ENCODE results near the gene FAM25G. TPM values are rescaled to one million over a fixed set of nuclear protein-coding genes. Genes with fewer than 3 reads are reported as not detected.

The FAM25G gene
- polyA plus RNA-seq, 1 of the 3 experiments (the other 2 are of a cell fraction) = not detected

DNA sequence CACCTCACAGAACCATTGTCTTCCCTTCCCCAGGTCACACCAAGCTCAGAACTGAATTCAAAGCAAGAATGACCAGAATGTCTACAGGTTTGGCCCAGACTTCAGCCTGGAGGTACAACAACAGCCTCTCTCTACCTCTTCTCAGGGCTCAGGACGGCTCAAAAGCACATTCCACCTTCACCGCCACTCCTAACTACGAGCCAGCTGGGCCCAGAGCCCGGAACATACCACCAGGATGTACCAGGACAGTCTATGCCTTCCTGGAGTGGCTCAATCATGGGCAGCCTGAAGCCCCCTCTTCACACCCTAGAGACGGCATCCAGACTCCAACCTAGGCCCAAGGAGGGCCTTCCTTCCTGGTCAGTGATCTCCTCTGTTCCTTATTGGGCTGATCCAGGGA is 49.1 kb downstream of the FAM25G start:
- H3K4me3 ChIP-seq (ENCODE audit: low read depth in 2 of 2, low read length in 1 of 2) = no peak overlapping the region
- no peaks in the 10 kb centered on the region for H3F3A ChIP-seq (replicated peaks; ENCODE audit: insufficient read depth)
- no peak overlapping the region for H3K27ac ChIP-seq (ENCODE audit: low read depth in 2 of 2, low read length in 1 of 2)
- H3K36me3 ChIP-seq (replicated peaks in 1 of 2; ENCODE audit: control insufficient read depth in 1 of 2, insufficient read depth in 2 of 2, low read length in 1 of 2) = no peaks in the 10 kb centered on the region
- H3K9me2 ChIP-seq = no peaks in the 10 kb centered on the region
- no peak overlapping the region for H2AFZ ChIP-seq (ENCODE audit: low read depth)
- no peaks in the 10 kb centered on the region for H3K27me3 ChIP-seq (ENCODE audit: insufficient read depth)
- H4K20me1 ChIP-seq (ENCODE audit: insufficient read depth) = no peaks in the 10 kb centered on the region
- WGBS (ENCODE audit: low lambda C conversion rate) = 61% methylated on average over 5 of the region's 5 CpGs
- TF ChIP-seq MEF2A (IDR thresholded peaks at IDR 0.05; ENCODE audit: borderline replicate concordance, low read depth) = no peak
- TF ChIP-seq, protein P1, sequence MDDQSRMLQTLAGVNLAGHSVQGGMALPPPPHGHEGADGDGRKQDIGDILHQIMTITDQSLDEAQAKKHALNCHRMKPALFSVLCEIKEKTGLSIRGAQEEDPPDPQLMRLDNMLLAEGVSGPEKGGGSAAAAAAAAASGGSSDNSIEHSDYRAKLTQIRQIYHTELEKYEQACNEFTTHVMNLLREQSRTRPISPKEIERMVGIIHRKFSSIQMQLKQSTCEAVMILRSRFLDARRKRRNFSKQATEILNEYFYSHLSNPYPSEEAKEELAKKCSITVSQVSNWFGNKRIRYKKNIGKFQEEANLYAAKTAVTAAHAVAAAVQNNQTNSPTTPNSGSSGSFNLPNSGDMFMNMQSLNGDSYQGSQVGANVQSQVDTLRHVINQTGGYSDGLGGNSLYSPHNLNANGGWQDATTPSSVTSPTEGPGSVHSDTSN (IDR thresholded peaks at IDR 0.05) = no peak
- TF ChIP-seq ELF1 (IDR thresholded peaks at IDR 0.05) = no peak
- TF ChIP-seq, protein P2, sequence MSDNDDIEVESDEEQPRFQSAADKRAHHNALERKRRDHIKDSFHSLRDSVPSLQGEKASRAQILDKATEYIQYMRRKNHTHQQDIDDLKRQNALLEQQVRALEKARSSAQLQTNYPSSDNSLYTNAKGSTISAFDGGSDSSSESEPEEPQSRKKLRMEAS (IDR thresholded peaks at IDR 0.05; ENCODE audit: low read depth) = no peak
- no peak for TF ChIP-seq NFIC (IDR thresholded peaks at IDR 0.05; ENCODE audit: borderline replicate concordance)
- TF ChIP-seq, protein P3, sequence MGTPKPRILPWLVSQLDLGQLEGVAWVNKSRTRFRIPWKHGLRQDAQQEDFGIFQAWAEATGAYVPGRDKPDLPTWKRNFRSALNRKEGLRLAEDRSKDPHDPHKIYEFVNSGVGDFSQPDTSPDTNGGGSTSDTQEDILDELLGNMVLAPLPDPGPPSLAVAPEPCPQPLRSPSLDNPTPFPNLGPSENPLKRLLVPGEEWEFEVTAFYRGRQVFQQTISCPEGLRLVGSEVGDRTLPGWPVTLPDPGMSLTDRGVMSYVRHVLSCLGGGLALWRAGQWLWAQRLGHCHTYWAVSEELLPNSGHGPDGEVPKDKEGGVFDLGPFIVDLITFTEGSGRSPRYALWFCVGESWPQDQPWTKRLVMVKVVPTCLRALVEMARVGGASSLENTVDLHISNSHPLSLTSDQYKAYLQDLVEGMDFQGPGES (IDR thresholded peaks at IDR 0.05; ENCODE audit: low read depth, low read length) = no peak
- TF ChIP-seq GATA2 (CRISPR knock-in tag; IDR thresholded peaks at IDR 0.05) = no peak
- TF ChIP-seq SMC3 (IDR thresholded peaks at IDR 0.05; ENCODE audit: low read depth, low read length) = no peak
- no peak for TF ChIP-seq FOXJ3 (CRISPR knock-in tag; IDR thresholded peaks at IDR 0.05)
- no peak for TF ChIP-seq RXRA (IDR thresholded peaks at IDR 0.05; ENCODE audit: borderline replicate concordance, low read depth)
- H3K79me2 ChIP-seq (ENCODE audit: insufficient read depth) = no peaks in the 10 kb centered on the region
- ChIA-PET CTCF (interaction anchor here (0.9 to 1.4 kb wide), 2 partner anchors 81 to 418 kb away, joined by 3 to 4 read pairs; no protein-coding TSS in a partner anchor), POLR2A (no interaction called here)
- DNase-seq = no peak
- no peak overlapping the region for H3K4me2 ChIP-seq
- H3K4me1 ChIP-seq (ENCODE audit: control insufficient read depth in 1 of 2, insufficient read depth in 2 of 2, low read depth in 1 of 2, low read length in 1 of 2) = no peaks in the 10 kb centered on the region
- H3K9me3 ChIP-seq = 0 out of 2 replicates have a peak, but pooled peaks cover 4% of the 10 kb centered on the region
- H3K9ac ChIP-seq = no peak overlapping the region

DNA sequence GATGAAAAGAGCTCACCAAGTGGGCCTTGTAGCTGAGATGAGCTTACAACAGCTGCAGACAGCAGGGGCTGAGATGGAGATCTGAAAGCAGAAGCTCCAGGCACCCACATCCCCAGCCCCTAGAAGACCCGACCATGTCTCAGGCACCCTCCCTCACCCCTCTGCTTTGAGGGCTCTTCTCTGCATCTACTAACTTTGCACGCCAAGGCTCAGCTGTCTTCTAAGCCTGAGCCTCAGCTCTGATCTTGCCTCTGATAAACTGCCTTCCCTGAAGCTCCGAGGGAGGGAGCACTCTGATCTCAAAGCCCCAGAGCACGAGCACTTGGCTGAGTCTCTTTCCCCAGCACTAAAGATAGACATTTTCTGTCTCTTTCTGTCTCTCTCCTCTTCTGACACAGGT is 49.6 kb downstream of the FAM25G start:
- H3K4me2 ChIP-seq = no peak overlapping the region
- no peaks in the 10 kb centered on the region for H3K27me3 ChIP-seq (ENCODE audit: insufficient read depth)
- DNase-seq = no peak
- H3K36me3 ChIP-seq (replicated peaks in 1 of 2; ENCODE audit: control insufficient read depth in 1 of 2, insufficient read depth in 2 of 2, low read length in 1 of 2) = no peaks in the 10 kb centered on the region
- no peaks in the 10 kb centered on the region for H3K4me1 ChIP-seq (ENCODE audit: control insufficient read depth in 1 of 2, insufficient read depth in 2 of 2, low read depth in 1 of 2, low read length in 1 of 2)
- ChIA-PET POLR2A (no interaction called here), CTCF (interaction anchor here (0.9 to 1.4 kb wide), 2 partner anchors 81 to 418 kb away, joined by 3 to 4 read pairs; no protein-coding TSS in a partner anchor)
- no peaks in the 10 kb centered on the region for H4K20me1 ChIP-seq (ENCODE audit: insufficient read depth)
- H3K27ac ChIP-seq (ENCODE audit: low read depth in 2 of 2, low read length in 1 of 2) = no peak overlapping the region
- no peaks in the 10 kb centered on the region for H3K79me2 ChIP-seq (ENCODE audit: insufficient read depth)
- WGBS (ENCODE audit: low lambda C conversion rate) = 20% methylated on average over 4 of the region's 4 CpGs
- H3K9me2 ChIP-seq = no peaks in the 10 kb centered on the region
- H3K4me3 ChIP-seq (ENCODE audit: low read depth in 2 of 2, low read length in 1 of 2) = no peak overlapping the region
- 0 out of 2 replicates have a peak, but pooled peaks cover 4% of the 10 kb centered on the region for H3K9me3 ChIP-seq
- H2AFZ ChIP-seq (ENCODE audit: low read depth) = no peak overlapping the region
- no peaks in the 10 kb centered on the region for H3F3A ChIP-seq (replicated peaks; ENCODE audit: insufficient read depth)
- H3K9ac ChIP-seq = no peak overlapping the region
- TF ChIP-seq, protein P4, sequence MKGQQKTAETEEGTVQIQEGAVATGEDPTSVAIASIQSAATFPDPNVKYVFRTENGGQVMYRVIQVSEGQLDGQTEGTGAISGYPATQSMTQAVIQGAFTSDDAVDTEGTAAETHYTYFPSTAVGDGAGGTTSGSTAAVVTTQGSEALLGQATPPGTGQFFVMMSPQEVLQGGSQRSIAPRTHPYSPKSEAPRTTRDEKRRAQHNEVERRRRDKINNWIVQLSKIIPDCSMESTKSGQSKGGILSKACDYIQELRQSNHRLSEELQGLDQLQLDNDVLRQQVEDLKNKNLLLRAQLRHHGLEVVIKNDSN (IDR thresholded peaks at IDR 0.05; ENCODE audit: borderline replicate concordance, low read depth) = no peak
- TF ChIP-seq RAD21 (IDR thresholded peaks at IDR 0.05; ENCODE audit: low read length) = no peak
- TF ChIP-seq TEAD4 (IDR thresholded peaks at IDR 0.05; ENCODE audit: borderline replicate concordance, insufficient read depth) = no peak
- TF ChIP-seq, protein P5, sequence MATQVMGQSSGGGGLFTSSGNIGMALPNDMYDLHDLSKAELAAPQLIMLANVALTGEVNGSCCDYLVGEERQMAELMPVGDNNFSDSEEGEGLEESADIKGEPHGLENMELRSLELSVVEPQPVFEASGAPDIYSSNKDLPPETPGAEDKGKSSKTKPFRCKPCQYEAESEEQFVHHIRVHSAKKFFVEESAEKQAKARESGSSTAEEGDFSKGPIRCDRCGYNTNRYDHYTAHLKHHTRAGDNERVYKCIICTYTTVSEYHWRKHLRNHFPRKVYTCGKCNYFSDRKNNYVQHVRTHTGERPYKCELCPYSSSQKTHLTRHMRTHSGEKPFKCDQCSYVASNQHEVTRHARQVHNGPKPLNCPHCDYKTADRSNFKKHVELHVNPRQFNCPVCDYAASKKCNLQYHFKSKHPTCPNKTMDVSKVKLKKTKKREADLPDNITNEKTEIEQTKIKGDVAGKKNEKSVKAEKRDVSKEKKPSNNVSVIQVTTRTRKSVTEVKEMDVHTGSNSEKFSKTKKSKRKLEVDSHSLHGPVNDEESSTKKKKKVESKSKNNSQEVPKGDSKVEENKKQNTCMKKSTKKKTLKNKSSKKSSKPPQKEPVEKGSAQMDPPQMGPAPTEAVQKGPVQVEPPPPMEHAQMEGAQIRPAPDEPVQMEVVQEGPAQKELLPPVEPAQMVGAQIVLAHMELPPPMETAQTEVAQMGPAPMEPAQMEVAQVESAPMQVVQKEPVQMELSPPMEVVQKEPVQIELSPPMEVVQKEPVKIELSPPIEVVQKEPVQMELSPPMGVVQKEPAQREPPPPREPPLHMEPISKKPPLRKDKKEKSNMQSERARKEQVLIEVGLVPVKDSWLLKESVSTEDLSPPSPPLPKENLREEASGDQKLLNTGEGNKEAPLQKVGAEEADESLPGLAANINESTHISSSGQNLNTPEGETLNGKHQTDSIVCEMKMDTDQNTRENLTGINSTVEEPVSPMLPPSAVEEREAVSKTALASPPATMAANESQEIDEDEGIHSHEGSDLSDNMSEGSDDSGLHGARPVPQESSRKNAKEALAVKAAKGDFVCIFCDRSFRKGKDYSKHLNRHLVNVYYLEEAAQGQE (IDR thresholded peaks at IDR 0.05; ENCODE audit: low read depth, low read length) = no peak
- TF ChIP-seq TCF12 (IDR thresholded peaks at IDR 0.05) = no peak
- TF ChIP-seq TAF1 (IDR thresholded peaks at IDR 0.05; ENCODE audit: borderline replicate concordance, low read depth, low read length) = no peak
- TF ChIP-seq FOXM1 (IDR thresholded peaks at IDR 0.05; ENCODE audit: low read depth) = no peak
- TF ChIP-seq, protein P6, sequence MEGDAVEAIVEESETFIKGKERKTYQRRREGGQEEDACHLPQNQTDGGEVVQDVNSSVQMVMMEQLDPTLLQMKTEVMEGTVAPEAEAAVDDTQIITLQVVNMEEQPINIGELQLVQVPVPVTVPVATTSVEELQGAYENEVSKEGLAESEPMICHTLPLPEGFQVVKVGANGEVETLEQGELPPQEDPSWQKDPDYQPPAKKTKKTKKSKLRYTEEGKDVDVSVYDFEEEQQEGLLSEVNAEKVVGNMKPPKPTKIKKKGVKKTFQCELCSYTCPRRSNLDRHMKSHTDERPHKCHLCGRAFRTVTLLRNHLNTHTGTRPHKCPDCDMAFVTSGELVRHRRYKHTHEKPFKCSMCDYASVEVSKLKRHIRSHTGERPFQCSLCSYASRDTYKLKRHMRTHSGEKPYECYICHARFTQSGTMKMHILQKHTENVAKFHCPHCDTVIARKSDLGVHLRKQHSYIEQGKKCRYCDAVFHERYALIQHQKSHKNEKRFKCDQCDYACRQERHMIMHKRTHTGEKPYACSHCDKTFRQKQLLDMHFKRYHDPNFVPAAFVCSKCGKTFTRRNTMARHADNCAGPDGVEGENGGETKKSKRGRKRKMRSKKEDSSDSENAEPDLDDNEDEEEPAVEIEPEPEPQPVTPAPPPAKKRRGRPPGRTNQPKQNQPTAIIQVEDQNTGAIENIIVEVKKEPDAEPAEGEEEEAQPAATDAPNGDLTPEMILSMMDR (IDR thresholded peaks at IDR 0.05) = no peak
- TF ChIP-seq, protein P3 (IDR thresholded peaks at IDR 0.05; ENCODE audit: low read depth, low read length) = no peak
- TF ChIP-seq GABPA (IDR thresholded peaks at IDR 0.05; ENCODE audit: low read depth) = no peak

Measured in SK-N-SH (cell line).